ENCODE measurements around the gene EHMT1. TPM values are rescaled to one million over a fixed set of nuclear protein-coding genes. Genes with fewer than 3 reads are reported as not detected.

The EHMT1 gene
- total RNA-seq, 1 donor from 2014 or later = 59.9 TPM

DNA sequence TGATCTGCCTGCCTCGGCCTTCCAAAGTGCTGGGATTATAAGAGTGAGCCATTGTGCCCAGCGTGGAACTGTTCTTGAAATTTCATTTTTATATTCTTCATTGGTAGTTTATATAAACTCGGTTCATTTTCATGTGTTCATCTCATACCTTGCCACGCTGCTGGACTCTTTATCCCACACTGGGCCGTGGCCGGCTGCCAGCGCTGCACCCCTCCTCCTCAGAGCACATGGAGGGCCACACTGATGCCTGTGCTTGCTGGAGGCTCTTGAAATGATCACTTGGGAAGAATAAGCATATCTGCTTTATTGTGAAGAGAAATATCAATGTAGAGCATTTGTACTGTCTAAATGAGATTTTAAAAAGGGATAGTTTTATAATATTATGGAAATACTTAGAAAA lies 69.5 kb downstream of the EHMT1 start:
- no peaks in the 10 kb centered on the region for H3K27me3 ChIP-seq (ENCODE audit: control insufficient read depth, insufficient read depth, low read length)
- H3K36me3 ChIP-seq (ENCODE audit: control insufficient read depth, insufficient read depth, low read length) = no peaks in the 10 kb centered on the region
- H3K4me3 ChIP-seq (ENCODE audit: low read depth, low read length) = no peak overlapping the region
- TF ChIP-seq, protein P1, sequence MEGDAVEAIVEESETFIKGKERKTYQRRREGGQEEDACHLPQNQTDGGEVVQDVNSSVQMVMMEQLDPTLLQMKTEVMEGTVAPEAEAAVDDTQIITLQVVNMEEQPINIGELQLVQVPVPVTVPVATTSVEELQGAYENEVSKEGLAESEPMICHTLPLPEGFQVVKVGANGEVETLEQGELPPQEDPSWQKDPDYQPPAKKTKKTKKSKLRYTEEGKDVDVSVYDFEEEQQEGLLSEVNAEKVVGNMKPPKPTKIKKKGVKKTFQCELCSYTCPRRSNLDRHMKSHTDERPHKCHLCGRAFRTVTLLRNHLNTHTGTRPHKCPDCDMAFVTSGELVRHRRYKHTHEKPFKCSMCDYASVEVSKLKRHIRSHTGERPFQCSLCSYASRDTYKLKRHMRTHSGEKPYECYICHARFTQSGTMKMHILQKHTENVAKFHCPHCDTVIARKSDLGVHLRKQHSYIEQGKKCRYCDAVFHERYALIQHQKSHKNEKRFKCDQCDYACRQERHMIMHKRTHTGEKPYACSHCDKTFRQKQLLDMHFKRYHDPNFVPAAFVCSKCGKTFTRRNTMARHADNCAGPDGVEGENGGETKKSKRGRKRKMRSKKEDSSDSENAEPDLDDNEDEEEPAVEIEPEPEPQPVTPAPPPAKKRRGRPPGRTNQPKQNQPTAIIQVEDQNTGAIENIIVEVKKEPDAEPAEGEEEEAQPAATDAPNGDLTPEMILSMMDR (IDR thresholded peaks at IDR 0.05; ENCODE audit: insufficient read depth, low read length, poor library complexity, severe bottlenecking) = no peak
- no peak for DNase-seq (ENCODE audit: low read depth)

DNA sequence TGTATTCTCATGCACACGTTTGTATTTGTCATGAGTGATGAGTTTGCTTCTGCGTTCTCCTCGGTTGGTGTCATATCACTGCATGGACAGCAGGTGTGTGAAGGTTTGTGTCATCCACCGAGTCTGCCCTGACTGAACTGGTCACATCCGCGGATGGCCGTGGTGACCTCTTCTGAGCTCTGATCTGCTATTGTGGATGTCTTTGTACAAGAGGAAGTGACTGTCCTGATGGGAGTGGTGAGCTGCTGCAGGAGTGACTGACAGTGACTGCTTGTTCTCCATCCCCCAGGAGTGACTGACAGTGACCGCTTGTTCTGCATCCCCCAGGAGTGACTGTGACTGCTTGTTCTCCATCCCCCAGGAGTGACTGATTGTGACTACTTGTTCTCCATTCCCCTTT lies 69.9 kb downstream of the EHMT1 start:
- Histone ChIP-seq H3K27me3 (ENCODE audit: control insufficient read depth, insufficient read depth, low read length) (no peaks in the 10 kb centered on the region), H3K4me3 (ENCODE audit: low read depth, low read length) (no peak overlapping the region), H3K36me3 (ENCODE audit: control insufficient read depth, insufficient read depth, low read length) (no peaks in the 10 kb centered on the region)
- DNase-seq (ENCODE audit: low read depth) = no peak
- TF ChIP-seq, protein P1 (IDR thresholded peaks at IDR 0.05; ENCODE audit: insufficient read depth, low read length, poor library complexity, severe bottlenecking) = no peak

DNA sequence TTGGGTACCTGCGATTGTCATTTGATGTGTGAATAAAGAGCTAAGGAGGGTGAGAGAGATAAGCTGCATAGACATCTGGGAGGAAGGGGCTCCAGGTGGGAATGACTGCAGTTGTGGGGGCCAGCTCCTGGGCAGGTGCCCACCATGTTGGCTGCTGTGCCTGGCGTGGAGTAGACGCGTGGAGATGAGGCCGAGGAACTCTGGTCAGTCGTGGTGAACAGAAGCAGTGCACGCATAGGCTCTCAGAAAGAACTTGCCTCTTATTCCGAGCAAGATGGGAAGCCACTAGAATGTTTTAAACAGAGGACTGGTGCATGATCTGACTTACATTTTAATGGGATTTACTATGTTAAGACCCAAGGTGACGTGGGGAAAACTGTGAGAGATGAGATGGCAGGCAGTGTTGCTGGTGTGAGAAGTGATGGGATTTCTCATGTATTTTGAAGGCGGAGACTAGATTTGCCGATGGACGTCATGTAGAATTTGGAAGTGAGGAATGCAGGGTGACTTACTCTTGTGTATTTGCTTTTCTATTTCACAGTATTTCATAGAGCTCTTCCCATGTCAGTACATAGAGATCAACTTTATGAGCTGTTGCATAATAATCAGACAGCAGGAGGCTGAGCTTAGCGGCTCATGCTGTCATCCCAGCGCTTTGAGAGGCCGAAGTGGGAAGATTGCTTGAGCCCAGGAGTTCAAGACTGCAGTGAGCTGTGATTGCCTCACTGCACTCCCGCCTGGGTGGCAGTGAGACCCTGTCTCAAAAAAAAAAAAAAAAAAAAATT lies 71.1 kb downstream of the EHMT1 start:
- no peaks in the 10 kb centered on the region for H3K27me3 ChIP-seq (ENCODE audit: control insufficient read depth, insufficient read depth, low read length)
- H3K4me3 ChIP-seq (ENCODE audit: low read depth, low read length) = no peak overlapping the region
- DNase-seq (ENCODE audit: low read depth) = no peak
- no peaks in the 10 kb centered on the region for H3K36me3 ChIP-seq (ENCODE audit: control insufficient read depth, insufficient read depth, low read length)
- TF ChIP-seq, protein P1 (IDR thresholded peaks at IDR 0.05; ENCODE audit: insufficient read depth, low read length, poor library complexity, severe bottlenecking) = no peak

DNA sequence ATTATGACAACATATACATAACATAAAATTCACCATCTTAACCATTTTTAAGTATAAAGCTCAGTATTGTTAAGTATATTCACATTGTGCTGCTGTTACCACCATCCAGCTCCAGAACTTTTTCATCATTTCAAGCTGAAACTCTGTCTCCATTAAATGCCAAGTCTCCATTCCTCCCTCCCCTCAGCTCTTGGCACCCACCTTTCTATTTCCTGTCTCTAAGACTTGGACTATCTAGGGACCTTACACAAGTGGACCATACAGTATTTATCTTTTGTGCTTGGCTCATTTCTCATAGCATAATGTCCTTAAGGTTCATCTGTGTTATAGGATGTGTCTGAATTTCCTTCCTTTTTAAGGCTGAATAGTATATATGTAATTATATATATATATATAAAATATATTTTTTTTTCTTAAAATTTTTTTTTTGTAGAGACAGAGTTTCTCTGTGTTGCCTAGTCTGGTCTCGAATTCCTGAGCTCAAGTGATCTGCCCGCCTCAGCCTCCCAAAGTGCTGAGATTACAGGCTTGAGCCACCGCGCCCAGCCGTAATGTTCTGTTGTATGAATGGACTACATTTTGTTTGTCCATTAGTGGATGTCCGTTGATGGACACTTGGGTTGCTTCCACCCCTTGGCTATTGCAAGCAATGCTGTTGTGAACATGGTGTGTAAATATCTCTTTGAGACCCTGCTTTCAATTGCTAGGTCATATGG lies 72.3 kb downstream of the EHMT1 start:
- Histone ChIP-seq H3K36me3 (ENCODE audit: control insufficient read depth, insufficient read depth, low read length) (no peaks in the 10 kb centered on the region), H3K4me3 (ENCODE audit: low read depth, low read length) (no peak overlapping the region), H3K27me3 (ENCODE audit: control insufficient read depth, insufficient read depth, low read length) (no peaks in the 10 kb centered on the region)
- DNase-seq (ENCODE audit: low read depth) = no peak
- TF ChIP-seq, protein P1 (IDR thresholded peaks at IDR 0.05; ENCODE audit: insufficient read depth, low read length, poor library complexity, severe bottlenecking) = no peak

DNA sequence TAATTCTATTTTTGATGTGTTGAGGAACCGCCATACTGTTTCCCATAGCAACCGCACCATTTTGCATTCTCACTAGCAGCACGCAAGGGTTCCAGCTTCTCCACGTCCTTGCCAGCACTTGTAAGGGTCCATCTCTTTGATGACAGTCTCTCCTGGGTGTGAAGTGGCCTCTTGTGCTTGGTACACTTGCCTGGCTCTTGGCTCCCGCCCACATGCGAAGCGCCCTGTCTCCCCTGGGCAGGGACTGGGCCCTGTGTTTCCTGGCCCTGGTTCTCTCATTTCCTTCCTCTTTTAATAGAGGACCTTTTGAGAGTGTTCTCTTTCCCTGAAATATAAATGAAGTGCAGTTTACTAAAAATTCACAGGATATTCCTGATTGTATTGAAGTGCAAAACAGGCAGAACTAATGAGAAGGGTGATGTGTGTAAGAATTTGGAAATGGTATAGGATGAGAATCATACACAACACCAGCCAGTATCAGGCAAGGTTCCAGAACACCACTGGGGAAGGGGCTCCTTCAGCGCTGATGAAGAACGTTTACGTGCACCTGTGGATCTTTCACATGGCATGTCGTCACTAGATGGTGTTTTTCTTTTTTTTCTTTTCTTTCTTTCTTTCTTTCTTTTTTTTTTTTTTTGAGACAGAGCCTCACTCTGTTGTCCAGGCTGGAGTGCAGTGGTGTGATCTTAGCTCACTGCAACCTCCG lies 73.0 kb downstream of the EHMT1 start:
- Histone ChIP-seq H3K27me3 (ENCODE audit: control insufficient read depth, insufficient read depth, low read length) (no peaks in the 10 kb centered on the region), H3K4me3 (ENCODE audit: low read depth, low read length) (no peak overlapping the region), H3K36me3 (ENCODE audit: control insufficient read depth, insufficient read depth, low read length) (no peaks in the 10 kb centered on the region)
- no peak for DNase-seq (ENCODE audit: low read depth)
- TF ChIP-seq, protein P1 (IDR thresholded peaks at IDR 0.05; ENCODE audit: insufficient read depth, low read length, poor library complexity, severe bottlenecking) = no peak

All from kidney epithelial cell (primary cell).